H1 (cell line): ENCODE measurements around the gene TSPAN5. TPM values are rescaled to one million over a fixed set of nuclear protein-coding genes. Genes with fewer than 3 reads are reported as not detected.

ENCODE experiments used
- ASH2L ChIP-seq: fragments of 200-600, 300-600 bp; sonication (generic); IDR thresholded peaks from one replicate; pipeline ENCODE4 v1.7.1; 2017; ENCODE audit warnings: low read length
- BACH1 ChIP-seq: IDR thresholded peaks from 2 replicates; pipeline ENCODE4 v1.6.1; 2012; ENCODE audit warnings: low read length, improper control_type of control experiment
- JUN ChIP-seq: IDR thresholded peaks from 2 replicates; pipeline ENCODE4 v1.6.1; 2011; ENCODE audit warnings: low read depth, mild to moderate bottlenecking, improper control_type of control experiment, low read length
- POU5F1 ChIP-seq: IDR thresholded peaks from 2 replicates; pipeline ENCODE4 v1.6.1; 2011; ENCODE audit warnings: low read depth, mild to moderate bottlenecking, low read length, moderate library complexity
- RAD21 ChIP-seq, 2 experiments: IDR thresholded peaks in 1 of 2; conservative IDR thresholded peaks in 1 of 2; 2 replicates each; pipeline ENCODE4 v1.6.1; 2011; ENCODE audit warnings: low read depth in 2 of 2, low read length in 2 of 2, improper control_type of control experiment in 1 of 2, inconsistent platforms in 1 of 2, mild to moderate bottlenecking in 1 of 2, moderate library complexity in 1 of 2
- SUZ12 ChIP-seq: fragments of 200-600 bp; sonication (generic); IDR thresholded peaks from 2 replicates; pipeline ENCODE4 v1.6.1; 2012; ENCODE audit warnings: mild to moderate bottlenecking, inconsistent platforms, low read length, moderate library complexity, mixed read lengths
- TCF12 ChIP-seq: IDR thresholded peaks from 2 replicates; pipeline ENCODE4 v1.6.1; 2011; ENCODE audit warnings: low read depth, mild to moderate bottlenecking, low read length
- polyA plus RNA-seq, 7 experiments: library from polyadenylated mRNA; depleted of rRNA in 3 of 7; stranded (reverse) in 5 of 7; unstranded in 2 of 7; fragments of >200 nt in 5 of 7; fragments of 200-250 nt in 2 of 7; gene quantifications; 1 replicate in 5 of 7; 2 replicates in 1 of 7; 4 replicates in 1 of 7; pipeline versions ENCODE4 v1.2.1 to v1.2.3, GENCODE V29; 2011 to 2013; ENCODE audit warnings: missing spikeins in 2 of 7, mixed read lengths in 2 of 7
- total RNA-seq: library from RNA; stranded (reverse); fragmentation: NEBNext Ultra II Directional; extraction: Animal tissue kit (Norgen Biotek cat#: 25700); gene quantifications from 2 replicates; pipeline ENCODE4 v1.2.1, GENCODE V29; 2021
- TF ChIP-seq, protein P1 (sequence below): fragments of 300-600 bp; sonication (generic); IDR thresholded peaks from 2 replicates; pipeline ENCODE4 v1.7.1; 2012; ENCODE audit warnings: low read length, moderate library complexity, mild to moderate bottlenecking, inconsistent platforms; ENCODE audit not compliant: insufficient replicate concordance
- TF ChIP-seq, protein P2 (sequence below), 3 experiments: IDR thresholded peaks; 1 replicate in 2 of 3; 2 replicates in 1 of 3; pipeline versions ENCODE4 v1.5.1 to v1.6.1; 2011; ENCODE audit warnings: low read length in 3 of 3, mild to moderate bottlenecking in 3 of 3, inconsistent platforms in 2 of 3, low read depth in 1 of 3, moderate library complexity in 1 of 3; ENCODE audit not compliant: insufficient read depth in 1 of 3; ENCODE audit errors: control extremely low read depth in 1 of 3

TSPAN5 gene
- total and polyA plus RNA-seq, 2 of the 8 experiments (the other 6 are each of a cell fraction or from before 2014, with no cell fraction given) = 17.6 to 21.2 TPM

DNA sequence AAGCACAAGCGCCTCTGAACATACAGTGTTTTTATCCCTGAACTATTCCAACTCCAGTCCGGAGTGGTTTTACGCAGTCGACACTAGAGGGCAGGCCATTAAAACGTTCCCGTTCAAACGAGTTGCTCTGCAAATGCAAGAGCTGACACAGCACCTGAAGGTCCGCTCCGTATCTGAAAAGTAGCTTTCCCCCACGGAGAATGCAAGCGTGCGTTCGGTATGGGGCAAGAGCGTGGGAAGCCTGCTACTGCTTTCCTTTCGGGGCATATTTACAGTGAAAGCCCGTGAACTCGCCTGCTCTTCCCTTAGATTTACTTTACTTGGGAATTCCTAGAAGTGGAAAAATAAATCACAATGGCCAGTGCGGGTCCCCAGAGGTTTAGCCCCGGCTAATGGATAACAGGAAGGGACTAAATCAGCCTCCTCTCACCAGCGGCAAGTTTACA lies 190.8 kb downstream of the TSPAN5 start (continued):
- TF ChIP-seq, protein P1, sequence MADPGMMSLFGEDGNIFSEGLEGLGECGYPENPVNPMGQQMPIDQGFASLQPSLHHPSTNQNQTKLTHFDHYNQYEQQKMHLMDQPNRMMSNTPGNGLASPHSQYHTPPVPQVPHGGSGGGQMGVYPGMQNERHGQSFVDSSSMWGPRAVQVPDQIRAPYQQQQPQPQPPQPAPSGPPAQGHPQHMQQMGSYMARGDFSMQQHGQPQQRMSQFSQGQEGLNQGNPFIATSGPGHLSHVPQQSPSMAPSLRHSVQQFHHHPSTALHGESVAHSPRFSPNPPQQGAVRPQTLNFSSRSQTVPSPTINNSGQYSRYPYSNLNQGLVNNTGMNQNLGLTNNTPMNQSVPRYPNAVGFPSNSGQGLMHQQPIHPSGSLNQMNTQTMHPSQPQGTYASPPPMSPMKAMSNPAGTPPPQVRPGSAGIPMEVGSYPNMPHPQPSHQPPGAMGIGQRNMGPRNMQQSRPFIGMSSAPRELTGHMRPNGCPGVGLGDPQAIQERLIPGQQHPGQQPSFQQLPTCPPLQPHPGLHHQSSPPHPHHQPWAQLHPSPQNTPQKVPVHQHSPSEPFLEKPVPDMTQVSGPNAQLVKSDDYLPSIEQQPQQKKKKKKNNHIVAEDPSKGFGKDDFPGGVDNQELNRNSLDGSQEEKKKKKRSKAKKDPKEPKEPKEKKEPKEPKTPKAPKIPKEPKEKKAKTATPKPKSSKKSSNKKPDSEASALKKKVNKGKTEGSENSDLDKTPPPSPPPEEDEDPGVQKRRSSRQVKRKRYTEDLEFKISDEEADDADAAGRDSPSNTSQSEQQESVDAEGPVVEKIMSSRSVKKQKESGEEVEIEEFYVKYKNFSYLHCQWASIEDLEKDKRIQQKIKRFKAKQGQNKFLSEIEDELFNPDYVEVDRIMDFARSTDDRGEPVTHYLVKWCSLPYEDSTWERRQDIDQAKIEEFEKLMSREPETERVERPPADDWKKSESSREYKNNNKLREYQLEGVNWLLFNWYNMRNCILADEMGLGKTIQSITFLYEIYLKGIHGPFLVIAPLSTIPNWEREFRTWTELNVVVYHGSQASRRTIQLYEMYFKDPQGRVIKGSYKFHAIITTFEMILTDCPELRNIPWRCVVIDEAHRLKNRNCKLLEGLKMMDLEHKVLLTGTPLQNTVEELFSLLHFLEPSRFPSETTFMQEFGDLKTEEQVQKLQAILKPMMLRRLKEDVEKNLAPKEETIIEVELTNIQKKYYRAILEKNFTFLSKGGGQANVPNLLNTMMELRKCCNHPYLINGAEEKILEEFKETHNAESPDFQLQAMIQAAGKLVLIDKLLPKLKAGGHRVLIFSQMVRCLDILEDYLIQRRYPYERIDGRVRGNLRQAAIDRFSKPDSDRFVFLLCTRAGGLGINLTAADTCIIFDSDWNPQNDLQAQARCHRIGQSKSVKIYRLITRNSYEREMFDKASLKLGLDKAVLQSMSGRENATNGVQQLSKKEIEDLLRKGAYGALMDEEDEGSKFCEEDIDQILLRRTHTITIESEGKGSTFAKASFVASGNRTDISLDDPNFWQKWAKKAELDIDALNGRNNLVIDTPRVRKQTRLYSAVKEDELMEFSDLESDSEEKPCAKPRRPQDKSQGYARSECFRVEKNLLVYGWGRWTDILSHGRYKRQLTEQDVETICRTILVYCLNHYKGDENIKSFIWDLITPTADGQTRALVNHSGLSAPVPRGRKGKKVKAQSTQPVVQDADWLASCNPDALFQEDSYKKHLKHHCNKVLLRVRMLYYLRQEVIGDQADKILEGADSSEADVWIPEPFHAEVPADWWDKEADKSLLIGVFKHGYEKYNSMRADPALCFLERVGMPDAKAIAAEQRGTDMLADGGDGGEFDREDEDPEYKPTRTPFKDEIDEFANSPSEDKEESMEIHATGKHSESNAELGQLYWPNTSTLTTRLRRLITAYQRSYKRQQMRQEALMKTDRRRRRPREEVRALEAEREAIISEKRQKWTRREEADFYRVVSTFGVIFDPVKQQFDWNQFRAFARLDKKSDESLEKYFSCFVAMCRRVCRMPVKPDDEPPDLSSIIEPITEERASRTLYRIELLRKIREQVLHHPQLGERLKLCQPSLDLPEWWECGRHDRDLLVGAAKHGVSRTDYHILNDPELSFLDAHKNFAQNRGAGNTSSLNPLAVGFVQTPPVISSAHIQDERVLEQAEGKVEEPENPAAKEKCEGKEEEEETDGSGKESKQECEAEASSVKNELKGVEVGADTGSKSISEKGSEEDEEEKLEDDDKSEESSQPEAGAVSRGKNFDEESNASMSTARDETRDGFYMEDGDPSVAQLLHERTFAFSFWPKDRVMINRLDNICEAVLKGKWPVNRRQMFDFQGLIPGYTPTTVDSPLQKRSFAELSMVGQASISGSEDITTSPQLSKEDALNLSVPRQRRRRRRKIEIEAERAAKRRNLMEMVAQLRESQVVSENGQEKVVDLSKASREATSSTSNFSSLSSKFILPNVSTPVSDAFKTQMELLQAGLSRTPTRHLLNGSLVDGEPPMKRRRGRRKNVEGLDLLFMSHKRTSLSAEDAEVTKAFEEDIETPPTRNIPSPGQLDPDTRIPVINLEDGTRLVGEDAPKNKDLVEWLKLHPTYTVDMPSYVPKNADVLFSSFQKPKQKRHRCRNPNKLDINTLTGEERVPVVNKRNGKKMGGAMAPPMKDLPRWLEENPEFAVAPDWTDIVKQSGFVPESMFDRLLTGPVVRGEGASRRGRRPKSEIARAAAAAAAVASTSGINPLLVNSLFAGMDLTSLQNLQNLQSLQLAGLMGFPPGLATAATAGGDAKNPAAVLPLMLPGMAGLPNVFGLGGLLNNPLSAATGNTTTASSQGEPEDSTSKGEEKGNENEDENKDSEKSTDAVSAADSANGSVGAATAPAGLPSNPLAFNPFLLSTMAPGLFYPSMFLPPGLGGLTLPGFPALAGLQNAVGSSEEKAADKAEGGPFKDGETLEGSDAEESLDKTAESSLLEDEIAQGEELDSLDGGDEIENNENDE = no peak
- TF ChIP-seq JUN (no peak), SUZ12 (no peak), BACH1 (no peak), TCF12 (0 out of 2 replicates have a peak, but pooled peaks have one; percentile 5), POU5F1 (no peak), ASH2L (peak; percentile 56), RAD21 (IDR thresholded peaks at IDR 0.05 in 1 of 2, conservative IDR thresholded peaks at IDR 0.05 in 1 of 2; ENCODE audit: low read depth in 2 of 2, low read length in 2 of 2) (peak; percentile 92 to 94)
- TF ChIP-seq, protein P2, sequence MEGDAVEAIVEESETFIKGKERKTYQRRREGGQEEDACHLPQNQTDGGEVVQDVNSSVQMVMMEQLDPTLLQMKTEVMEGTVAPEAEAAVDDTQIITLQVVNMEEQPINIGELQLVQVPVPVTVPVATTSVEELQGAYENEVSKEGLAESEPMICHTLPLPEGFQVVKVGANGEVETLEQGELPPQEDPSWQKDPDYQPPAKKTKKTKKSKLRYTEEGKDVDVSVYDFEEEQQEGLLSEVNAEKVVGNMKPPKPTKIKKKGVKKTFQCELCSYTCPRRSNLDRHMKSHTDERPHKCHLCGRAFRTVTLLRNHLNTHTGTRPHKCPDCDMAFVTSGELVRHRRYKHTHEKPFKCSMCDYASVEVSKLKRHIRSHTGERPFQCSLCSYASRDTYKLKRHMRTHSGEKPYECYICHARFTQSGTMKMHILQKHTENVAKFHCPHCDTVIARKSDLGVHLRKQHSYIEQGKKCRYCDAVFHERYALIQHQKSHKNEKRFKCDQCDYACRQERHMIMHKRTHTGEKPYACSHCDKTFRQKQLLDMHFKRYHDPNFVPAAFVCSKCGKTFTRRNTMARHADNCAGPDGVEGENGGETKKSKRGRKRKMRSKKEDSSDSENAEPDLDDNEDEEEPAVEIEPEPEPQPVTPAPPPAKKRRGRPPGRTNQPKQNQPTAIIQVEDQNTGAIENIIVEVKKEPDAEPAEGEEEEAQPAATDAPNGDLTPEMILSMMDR (IDR thresholded peaks at IDR 0.05; ENCODE audit: control extremely low read depth in 1 of 3, insufficient read depth in 1 of 3, low read depth in 1 of 3, low read length in 3 of 3) = peak; percentile 60 to 89 (median 80)
